CD4-positive, alpha-beta T cell (primary cell): ENCODE measurements around the gene SDK2. TPM values are rescaled to one million over a fixed set of nuclear protein-coding genes. Genes with fewer than 3 reads are reported as not detected.

ENCODE experiments used
- ATAC-seq: fragments of 200-7000 bp; cut with Tn5 transposase; one replicate; pipeline ENCODE4 v1.10.0; 2022; ENCODE audit warnings: mild to moderate bottlenecking; ENCODE audit not compliant: poor library complexity
- CTCF ChIA-PET: fragments of 350-600 bp; sonication (Branson Sonifier 250); formaldehyde crosslinking; loops from one replicate; lab custom pipeline; 2021; ENCODE audit warnings: antibody characterized with exemption, inconsistent platforms; lab: Charles Lee
- POLR2A ChIA-PET: fragments of 350-600 bp; sonication (Branson Sonifier 250); formaldehyde crosslinking; loops from one replicate; lab custom pipeline; 2021; ENCODE audit warnings: antibody characterized with exemption, inconsistent platforms; lab: Charles Lee
- DNase-seq, 14 experiments: peaks; one replicate each; pipeline ENCODE4 v3.0.0-alpha.2; 2013 to 2020; ENCODE audit warnings: mixed read lengths in 2 of 14
- H3K27ac ChIP-seq, 2 donors: one replicate each; pipeline versions ENCODE4 v1.5.1 to v1.7.0; 2013; ENCODE audit warnings: low read length in 2 of 2, low read depth in 1 of 2, mild to moderate bottlenecking in 1 of 2
- H3K27me3 ChIP-seq, 2 experiments: 1 replicate in 1 of 2; 2 replicates in 1 of 2; pipeline versions ENCODE4 v1.6.1 to v1.7.0; 2013; ENCODE audit warnings: low read length in 2 of 2, control low read depth in 1 of 2, mild to moderate bottlenecking in 1 of 2, moderate library complexity in 1 of 2; ENCODE audit not compliant: insufficient read depth in 2 of 2, control insufficient read depth in 1 of 2
- H3K36me3 ChIP-seq: one replicate; pipeline ENCODE4 v1.6.1; 2013; ENCODE audit warnings: low read length, control low read depth; ENCODE audit not compliant: insufficient read depth
- H3K4me1 ChIP-seq: one replicate; pipeline ENCODE4 v1.6.1; 2013; ENCODE audit warnings: low read length, control low read depth; ENCODE audit not compliant: insufficient read depth
- H3K4me3 ChIP-seq: one replicate; pipeline ENCODE4 v1.5.1; 2013; ENCODE audit warnings: mild to moderate bottlenecking, low read length, moderate library complexity
- H3K9me3 ChIP-seq, 2 experiments: 1 replicate in 1 of 2; 2 replicates in 1 of 2; pipeline versions ENCODE4 v1.6.1 to v1.7.0; 2013; ENCODE audit warnings: low read length in 2 of 2, mild to moderate bottlenecking in 2 of 2, control low read depth in 1 of 2, moderate library complexity in 1 of 2; ENCODE audit not compliant: control insufficient read depth in 1 of 2, insufficient read depth in 1 of 2
- H3K27ac Mint-ChIP-seq: one replicate; pipeline ENCODE4 v1.8.0; 2020; ENCODE audit warnings: mixed read lengths
- H3K27me3 Mint-ChIP-seq: one replicate; pipeline ENCODE4 v1.8.0; 2021; ENCODE audit warnings: mixed read lengths
- H3K36me3 Mint-ChIP-seq: one replicate; pipeline ENCODE4 v1.8.0; 2021; ENCODE audit warnings: low read depth, mixed read lengths
- H3K4me1 Mint-ChIP-seq: one replicate; pipeline ENCODE4 v1.8.0; 2021; ENCODE audit warnings: low read depth, mixed read lengths
- H3K4me3 Mint-ChIP-seq: one replicate; pipeline ENCODE4 v1.8.0; 2020; ENCODE audit warnings: mild to moderate bottlenecking, mixed read lengths
- H3K9me3 Mint-ChIP-seq: one replicate; pipeline ENCODE4 v1.8.0; 2020; ENCODE audit warnings: mixed read lengths
- intact Hi-C, 2 experiments: fragments of 100-400 bp; cut with DNase I in 1 of 2; cut with micrococcal nuclease in 1 of 2; formaldehyde crosslinking; loops; one replicate each; pipeline versions ENCODE4 v1.15.1 to v1.9.0; 2023 to 2025; cut with DNase I, micrococcal nuclease
- total RNA-seq, 174 experiments: library from RNA in 2 of 174; stranded (reverse) in 2 of 174; gene quantifications; one replicate each; pipeline ENCODE4 v1.2.3 and lab custom pipeline; 2021 to 2026
- TF ChIP-seq, protein P1 (sequence below): fragments of 200-600 bp; IDR thresholded peaks from one replicate; pipeline ENCODE4 v1.8.0; 2022; ENCODE audit warnings: antibody characterized with exemption, mild to moderate bottlenecking

The SDK2 gene
- total RNA-seq, 2 experiments from 2014 or later = 8.1 to 8.2 TPM

GRCh38 chr17:73526952-73527351 is 117.3 kb downstream of the SDK2 start:
- Histone ChIP-seq H3K27me3 (no peaks in the 10 kb centered on the region), H3K4me3 (no peak overlapping the region), H3K27ac (no peak overlapping the region), H3K4me1 (no peaks in the 10 kb centered on the region), H3K9me3 (peaks cover 0 to 3% of the 10 kb centered on the region in 2 experiments), H3K36me3 (no peaks in the 10 kb centered on the region)
- DNase-seq (no peak), ATAC-seq (no peak)
- Mint-ChIP-seq H3K4me1 (no peaks in the 10 kb centered on the region), H3K27ac (no peak overlapping the region), H3K9me3 (no peaks in the 10 kb centered on the region), H3K4me3 (no peak overlapping the region), H3K36me3 (no peaks in the 10 kb centered on the region), H3K27me3 (no peaks in the 10 kb centered on the region)
- TF ChIP-seq, protein P1, sequence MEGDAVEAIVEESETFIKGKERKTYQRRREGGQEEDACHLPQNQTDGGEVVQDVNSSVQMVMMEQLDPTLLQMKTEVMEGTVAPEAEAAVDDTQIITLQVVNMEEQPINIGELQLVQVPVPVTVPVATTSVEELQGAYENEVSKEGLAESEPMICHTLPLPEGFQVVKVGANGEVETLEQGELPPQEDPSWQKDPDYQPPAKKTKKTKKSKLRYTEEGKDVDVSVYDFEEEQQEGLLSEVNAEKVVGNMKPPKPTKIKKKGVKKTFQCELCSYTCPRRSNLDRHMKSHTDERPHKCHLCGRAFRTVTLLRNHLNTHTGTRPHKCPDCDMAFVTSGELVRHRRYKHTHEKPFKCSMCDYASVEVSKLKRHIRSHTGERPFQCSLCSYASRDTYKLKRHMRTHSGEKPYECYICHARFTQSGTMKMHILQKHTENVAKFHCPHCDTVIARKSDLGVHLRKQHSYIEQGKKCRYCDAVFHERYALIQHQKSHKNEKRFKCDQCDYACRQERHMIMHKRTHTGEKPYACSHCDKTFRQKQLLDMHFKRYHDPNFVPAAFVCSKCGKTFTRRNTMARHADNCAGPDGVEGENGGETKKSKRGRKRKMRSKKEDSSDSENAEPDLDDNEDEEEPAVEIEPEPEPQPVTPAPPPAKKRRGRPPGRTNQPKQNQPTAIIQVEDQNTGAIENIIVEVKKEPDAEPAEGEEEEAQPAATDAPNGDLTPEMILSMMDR = no peak
- intact Hi-C loops = no loop called here
- CTCF ChIA-PET = no interaction called here
- POLR2A ChIA-PET = no interaction called here

- Mint-ChIP-seq H3K27ac (no peak overlapping the region), H3K4me3 (no peak overlapping the region), H3K36me3 (no peaks in the 10 kb centered on the region), H3K9me3 (no peaks in the 10 kb centered on the region), H3K27me3 (no peaks in the 10 kb centered on the region), H3K4me1 (no peaks in the 10 kb centered on the region)
- Histone ChIP-seq H3K27ac (no peak overlapping the region), H3K9me3 (peaks cover 0 to 3% of the 10 kb centered on the region in 2 experiments), H3K4me3 (no peak overlapping the region), H3K4me1 (no peaks in the 10 kb centered on the region), H3K27me3 (no peaks in the 10 kb centered on the region), H3K36me3 (no peaks in the 10 kb centered on the region)
- intact Hi-C loops = no loop called here
- DNase-seq (no peak), ATAC-seq (no peak)
- CTCF ChIA-PET = no interaction called here
- TF ChIP-seq, protein P1 = no peak
- POLR2A ChIA-PET = no interaction called here
Observed at GRCh38 chr17:73524941-73525679, 119.1 kb downstream of the SDK2 start.

- POLR2A ChIA-PET = no interaction called here
- H3K4me3 Mint-ChIP-seq = no peak overlapping the region
- Histone ChIP-seq H3K4me1 (no peaks in the 10 kb centered on the region), H3K9me3 (peaks cover 0 to 3% of the 10 kb centered on the region in 2 experiments), H3K36me3 (no peaks in the 10 kb centered on the region), H3K27me3 (no peaks in the 10 kb centered on the region), H3K27ac (no peak overlapping the region), H3K4me3 (no peak overlapping the region)
- H3K27me3 Mint-ChIP-seq = no peaks in the 10 kb centered on the region
- H3K9me3 Mint-ChIP-seq = no peaks in the 10 kb centered on the region
- no peaks in the 10 kb centered on the region for H3K36me3 Mint-ChIP-seq
- intact Hi-C loops = no loop called here
- TF ChIP-seq, protein P1 = no peak
- CTCF ChIA-PET = no interaction called here
- DNase-seq (no peak), ATAC-seq (no peak)
- no peaks in the 10 kb centered on the region for H3K4me1 Mint-ChIP-seq
- no peak overlapping the region for H3K27ac Mint-ChIP-seq
Observed at GRCh38 chr17:73522696-73523095, 121.5 kb downstream of the SDK2 start.
